Stimulated activated CD4-positive, alpha-beta T cell treated with anti-CD3 and anti-CD28 coated beads, Interleukin-1b, Interleukin-23, amount 100 ng/mL, for 4 hours (primary cell): ENCODE results near the gene ANK3.

Experiments
- DNase-seq, 2 donors: peaks; one replicate each; pipeline ENCODE4 v3.0.0-alpha.2; 2020; ENCODE audit warnings: low read depth in 2 of 2

Gene ANK3

DNA sequence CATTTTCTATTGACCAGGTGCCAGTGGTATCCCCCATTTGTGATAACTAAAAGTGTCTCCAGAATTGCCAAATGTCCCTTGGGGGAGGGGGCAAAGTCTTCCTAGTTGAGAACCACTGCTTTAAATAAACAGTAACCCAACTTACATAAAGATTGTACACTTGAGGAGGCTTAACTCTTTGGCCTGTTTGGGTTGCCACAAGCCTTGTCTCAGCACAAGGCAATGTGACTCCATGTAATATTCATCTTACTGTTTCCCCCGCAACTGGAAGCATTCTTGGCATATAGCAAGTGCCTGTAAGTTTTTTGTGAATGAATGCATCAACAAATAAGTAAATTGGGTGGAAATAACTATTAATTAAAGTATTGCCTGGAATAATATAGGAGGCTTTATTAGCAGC lies 108.3 kb downstream of the ANK3 start:
- DNase-seq: no peak

DNA sequence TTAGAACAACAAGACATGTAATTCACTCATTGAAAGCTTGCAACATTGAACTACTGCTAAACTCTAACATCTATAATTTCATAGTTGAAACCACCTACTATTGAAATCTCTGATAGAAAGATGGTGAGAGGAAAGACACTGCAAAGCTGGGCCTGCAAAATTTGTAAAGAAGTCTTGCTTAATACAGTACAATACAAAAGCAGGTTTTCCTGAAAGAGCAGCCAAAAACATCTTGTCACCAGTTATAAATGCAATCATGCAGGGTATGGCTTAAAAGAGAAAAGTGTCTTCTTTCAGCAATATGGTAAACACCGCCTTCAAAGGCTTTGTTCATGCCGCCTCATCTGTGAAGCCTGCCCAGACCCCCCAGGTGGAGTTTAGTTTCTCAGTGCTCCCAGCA lies 109.2 kb downstream of the ANK3 start:
- DNase-seq: no peak

- no peak for DNase-seq
These were observed 112.0 kb downstream of the ANK3 start for GRCh38 chr10:60277656-60278055.

- no peak for DNase-seq
These were observed 113.4 kb downstream of the ANK3 start for GRCh38 chr10:60276232-60276631.

- DNase-seq: no peak
These were observed 118.2 kb downstream of the ANK3 start for GRCh38 chr10:60271319-60272040.

GRCh38 chr10:60270426-60270825 lies 119.2 kb downstream of the ANK3 start:
- no peak for DNase-seq

DNA sequence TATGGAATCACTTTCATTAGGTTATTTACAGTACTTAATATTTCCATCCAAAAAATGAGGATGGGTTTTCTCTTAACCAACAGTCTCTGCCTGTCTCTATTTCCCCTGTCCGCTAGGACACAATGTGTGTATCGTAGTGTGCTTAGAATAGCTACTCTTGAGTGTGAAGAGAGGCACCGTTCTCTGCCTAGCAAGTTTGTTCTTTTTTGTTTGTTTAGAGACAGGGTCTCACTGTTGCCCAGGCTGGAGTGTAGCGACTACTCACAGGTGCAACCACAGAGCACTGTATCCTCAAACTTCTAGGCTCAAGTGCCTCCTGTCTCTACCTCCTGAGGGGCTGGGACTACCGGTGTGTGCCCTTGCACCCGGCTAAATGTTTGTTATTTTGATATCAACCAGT lies 121.9 kb downstream of the ANK3 start:
- no peak for DNase-seq

DNA sequence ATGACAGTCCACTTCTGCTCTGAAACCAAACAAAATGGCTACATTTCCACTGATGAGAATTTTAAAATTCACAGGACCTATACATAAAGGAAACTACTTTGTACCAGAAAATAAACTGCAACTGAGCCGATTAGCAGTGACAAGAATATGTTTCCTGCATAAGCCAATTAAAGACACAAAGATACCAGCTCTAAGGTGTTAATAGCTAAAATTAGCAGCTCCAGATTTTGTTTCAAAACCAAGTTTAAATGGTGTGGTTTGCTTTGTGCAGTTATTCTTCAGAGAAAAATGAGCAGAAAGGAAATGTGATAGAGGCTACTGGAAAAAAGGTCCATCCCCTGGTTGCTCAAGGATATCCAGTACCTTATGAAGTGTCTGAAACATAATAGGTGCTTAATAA lies 123.2 kb downstream of the ANK3 start:
- no peak for DNase-seq

GRCh38 chr10:60262647-60263126 lies 127.0 kb downstream of the ANK3 start:
- no peak for DNase-seq

DNA sequence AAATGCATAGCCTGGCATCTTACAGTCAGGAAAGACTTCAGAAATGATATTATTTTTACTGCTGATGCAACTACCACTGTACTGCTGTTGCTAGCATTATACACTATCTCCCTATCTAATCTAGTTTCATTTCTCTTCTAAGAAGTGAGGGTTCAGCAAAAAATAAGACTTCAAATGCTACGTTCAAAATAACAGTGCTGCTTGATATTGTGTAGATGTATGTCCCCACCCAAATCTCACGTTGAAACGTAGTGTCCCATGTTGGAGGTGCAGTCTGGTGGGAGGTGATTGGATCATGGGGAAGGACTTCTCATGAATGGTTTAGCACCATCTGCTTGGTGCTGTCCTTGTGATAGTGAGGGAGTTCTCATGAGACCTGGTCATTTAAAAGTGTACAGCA lies 129.4 kb downstream of the ANK3 start:
- no peak for DNase-seq

DNA sequence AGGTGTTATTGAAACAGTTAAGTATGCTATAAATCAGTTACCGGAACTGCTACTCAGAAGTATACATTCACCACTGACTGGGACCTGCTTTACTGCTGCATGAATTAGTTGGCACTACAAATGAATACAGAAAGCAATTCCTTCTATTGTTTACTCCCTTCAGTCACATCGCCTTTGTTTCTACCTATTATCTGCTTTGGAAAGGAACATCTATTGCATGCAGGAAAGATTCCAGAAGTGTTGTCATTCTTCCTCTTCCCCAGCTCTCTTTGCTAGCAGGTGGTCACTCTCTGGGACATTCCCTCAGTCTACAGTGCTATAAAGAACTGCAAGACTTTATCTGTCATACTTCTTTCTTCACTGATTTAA lies 131.3 kb downstream of the ANK3 start:
- no peak for DNase-seq

GRCh38 chr10:60257767-60258428 lies 131.8 kb downstream of the ANK3 start:
- no peak for DNase-seq

DNA sequence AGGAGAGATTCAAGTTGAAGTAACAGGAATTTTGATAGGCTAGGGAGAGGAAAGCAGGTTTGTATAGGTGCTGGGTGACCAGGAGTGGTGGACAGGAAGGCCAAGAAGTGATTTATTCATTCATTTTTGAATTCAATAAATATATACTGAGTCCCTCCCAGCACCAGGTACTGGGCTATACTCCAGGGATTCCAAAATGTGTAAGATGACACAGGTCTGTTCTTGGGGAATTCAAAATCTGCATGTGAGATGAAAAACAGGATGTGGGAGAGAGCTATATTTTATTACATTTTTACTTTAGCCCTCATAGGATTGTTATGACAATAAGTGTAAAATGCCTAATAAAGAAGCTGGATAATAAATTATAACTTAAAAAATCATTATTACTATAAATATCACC lies 134.9 kb downstream of the ANK3 start:
- DNase-seq: no peak

DNA sequence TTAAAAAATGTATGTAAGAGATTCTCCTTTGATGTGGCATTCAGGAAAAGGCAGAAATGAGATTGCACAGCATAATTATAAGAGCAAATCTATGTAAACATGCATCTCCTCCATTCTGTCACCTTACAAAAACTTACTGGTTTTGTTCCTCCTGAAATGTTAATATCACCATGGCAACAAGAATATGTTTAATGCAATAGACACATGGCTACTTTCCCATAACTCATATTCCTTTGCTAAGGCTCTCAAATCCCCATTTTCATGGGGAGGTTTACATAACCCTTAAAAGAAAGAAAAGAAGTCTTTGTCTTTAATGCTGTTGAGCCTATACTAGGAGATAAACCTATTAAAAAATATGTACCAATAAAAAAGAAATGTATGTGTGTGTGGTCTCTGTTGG lies 136.2 kb downstream of the ANK3 start:
- no peak for DNase-seq

- no peak for DNase-seq
These were observed 137.0 kb downstream of the ANK3 start for GRCh38 chr10:60252688-60253087.

DNA sequence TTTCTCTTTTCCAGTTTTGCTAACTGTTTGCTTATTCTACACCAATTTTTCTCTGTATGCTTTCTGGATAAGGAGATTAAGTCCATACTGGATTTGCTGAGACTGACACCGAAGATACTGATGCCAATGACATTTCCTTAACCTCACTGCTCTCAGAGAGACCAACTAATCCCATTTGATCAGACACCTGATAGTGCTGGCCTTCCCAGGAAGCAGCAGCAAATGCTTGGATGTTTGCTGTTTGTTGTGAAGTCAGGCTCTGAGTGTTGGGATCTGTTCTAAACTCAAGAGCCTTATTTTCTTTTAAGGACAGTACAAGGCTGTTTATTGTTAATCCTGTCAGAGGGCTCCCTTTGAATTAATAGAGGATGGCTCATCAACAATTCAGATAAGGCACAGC lies 143.3 kb downstream of the ANK3 start:
- DNase-seq: no peak

DNA sequence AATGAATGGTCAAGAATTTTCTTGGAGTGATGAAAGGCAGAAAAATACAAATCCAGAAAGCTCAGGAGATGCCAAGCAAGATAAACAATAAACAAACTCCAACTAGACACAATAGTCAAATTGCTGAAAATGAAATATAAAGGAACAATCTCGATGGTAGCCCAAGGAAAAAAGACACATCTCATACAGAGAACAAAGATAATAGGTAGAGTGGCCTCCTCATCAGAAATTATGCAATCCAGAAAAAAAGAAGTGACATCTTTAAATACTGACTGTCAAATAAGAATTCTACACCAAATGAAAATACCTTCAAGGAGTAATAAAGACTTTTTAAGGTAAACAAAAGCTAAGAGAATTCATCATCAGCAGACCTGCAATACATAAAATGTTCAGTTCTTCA lies 150.4 kb downstream of the ANK3 start:
- no peak for DNase-seq

DNA sequence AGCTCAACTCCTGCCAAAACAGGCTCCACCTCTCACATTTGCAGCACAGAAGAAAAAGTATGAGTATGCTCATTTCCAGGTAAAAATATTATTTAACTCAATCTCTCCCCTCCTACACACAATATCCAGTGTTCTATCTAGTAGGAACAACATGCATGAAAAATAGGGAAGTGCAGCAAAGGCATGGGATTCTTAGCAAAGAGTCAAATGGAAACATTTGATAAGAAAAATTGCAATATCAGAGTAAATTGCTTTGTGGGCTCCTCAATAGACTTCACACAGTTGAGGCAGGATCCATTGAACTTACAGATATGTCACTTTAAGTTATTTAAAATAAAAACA lies 150.9 kb downstream of the ANK3 start:
- DNase-seq: no peak

GRCh38 chr10:60237977-60238758 lies 151.5 kb downstream of the ANK3 start:
- DNase-seq: no peak

DNA sequence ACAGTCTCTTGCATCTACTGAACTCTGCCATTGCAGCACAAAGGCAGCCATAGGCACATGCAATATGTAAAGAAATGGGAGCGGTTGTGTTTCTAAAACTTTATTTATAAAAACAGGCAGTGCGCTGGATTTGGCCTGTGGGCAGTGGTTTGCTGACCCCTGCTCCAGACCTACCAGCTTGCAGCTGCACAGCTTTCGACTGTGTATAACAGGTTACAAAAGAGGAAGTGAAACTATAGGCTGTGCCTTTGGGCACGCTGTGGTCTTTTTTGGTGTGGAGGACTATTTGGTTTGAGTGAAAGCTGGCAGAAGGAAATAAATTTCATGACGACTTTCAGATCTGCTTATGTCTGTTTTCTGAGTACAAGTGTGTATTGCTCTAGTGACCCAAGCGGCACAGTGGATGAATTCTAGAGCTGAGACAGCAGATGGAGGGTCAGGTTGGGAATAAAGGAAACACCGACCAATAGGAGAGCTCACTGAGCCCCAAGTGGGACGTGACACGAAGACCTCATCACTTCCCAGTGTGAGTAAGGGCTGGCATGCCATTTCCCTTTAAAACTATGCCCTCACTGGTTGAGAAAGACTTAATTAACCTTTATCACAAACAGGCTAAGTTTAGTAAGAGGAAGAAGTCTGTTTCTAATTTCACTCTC lies 152.7 kb downstream of the ANK3 start:
- no peak for DNase-seq

- no peak for DNase-seq
These were observed 154.7 kb downstream of the ANK3 start for GRCh38 chr10:60235001-60235400.

- no peak for DNase-seq
These were observed 155.1 kb downstream of the ANK3 start for GRCh38 chr10:60234551-60234950.
